ENCODE results near the gene ITGB6.

- TF ChIP-seq CTCF (IDR thresholded peaks at IDR 0.05 in 4 of 5, conservative IDR thresholded peaks at IDR 0.05 in 1 of 5) (no peak), POLR2A (IDR thresholded peaks at IDR 0.05) (no peak)
Observed at GRCh38 chr2:160239436-160239835, 39.4 kb upstream of the ITGB6 start.
